ENCODE results near the gene NXN. TPM values are rescaled to one million over a fixed set of nuclear protein-coding genes. Genes with fewer than 3 reads are reported as not detected.
A peak's percentile ranks its signal among the peaks of the same experiment; 100 is the strongest.

Gene NXN
- total RNA-seq, 2 donors from 2014 or later = 15.6 to 17.5 TPM

DNA sequence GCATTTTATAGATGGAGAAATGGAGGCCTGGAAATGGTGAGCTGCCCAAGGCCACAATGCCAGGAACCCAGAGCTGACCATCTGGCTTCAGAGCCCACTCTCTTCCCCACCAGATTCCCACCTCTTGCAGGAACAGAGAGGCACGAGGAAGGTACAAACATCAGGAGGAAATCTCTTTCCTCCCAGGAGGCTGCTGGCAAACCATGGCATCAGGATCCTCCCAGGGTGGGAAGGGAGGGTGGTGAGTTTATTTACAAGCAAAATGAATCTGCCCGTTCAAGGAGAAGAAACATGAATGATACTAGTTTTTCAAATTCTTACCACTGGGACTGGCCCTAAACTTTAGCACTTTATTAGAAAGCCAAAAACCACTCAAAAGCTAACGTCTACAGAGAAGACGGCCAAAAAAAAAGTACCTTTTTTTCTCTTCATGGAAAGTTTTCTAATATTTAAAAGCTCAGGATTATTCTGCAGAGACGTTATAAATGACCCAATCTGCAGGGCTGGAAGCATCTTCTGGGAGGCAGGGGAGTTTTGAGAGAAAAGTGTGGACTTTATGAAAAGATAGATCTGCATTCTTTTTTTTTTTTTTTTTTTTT, 79.1 kb downstream of the NXN start:
- no peak for TF ChIP-seq CTCF (IDR thresholded peaks at IDR 0.05)
- Histone ChIP-seq H3K36me3 (no peaks in the 10 kb centered on the region), H3K4me1 (peaks cover 0 to 30% of the 10 kb centered on the region in 2 donors), H3K9me3 (no peaks in the 10 kb centered on the region), H3K27me3 (no peaks in the 10 kb centered on the region), H3K27ac (peak overlapping the region; percentile 83 to 90), H3K4me3 (no peak overlapping the region)
- DNase-seq (ENCODE audit: low spot score) = no peak

- no peaks in the 10 kb centered on the region for H3K36me3 ChIP-seq
- H3K9me3 ChIP-seq = no peaks in the 10 kb centered on the region
- TF ChIP-seq CTCF (IDR thresholded peaks at IDR 0.05) = no peak
- no peak for DNase-seq (ENCODE audit: low spot score)
- H3K4me1 ChIP-seq = peaks cover 0 to 30% of the 10 kb centered on the region in 2 donors
- no peak overlapping the region for H3K27ac ChIP-seq
- H3K27me3 ChIP-seq = no peaks in the 10 kb centered on the region
- H3K4me3 ChIP-seq = no peak overlapping the region
These were observed 81.5 kb downstream of the NXN start for GRCh38 chr17:897970-898619.

DNA sequence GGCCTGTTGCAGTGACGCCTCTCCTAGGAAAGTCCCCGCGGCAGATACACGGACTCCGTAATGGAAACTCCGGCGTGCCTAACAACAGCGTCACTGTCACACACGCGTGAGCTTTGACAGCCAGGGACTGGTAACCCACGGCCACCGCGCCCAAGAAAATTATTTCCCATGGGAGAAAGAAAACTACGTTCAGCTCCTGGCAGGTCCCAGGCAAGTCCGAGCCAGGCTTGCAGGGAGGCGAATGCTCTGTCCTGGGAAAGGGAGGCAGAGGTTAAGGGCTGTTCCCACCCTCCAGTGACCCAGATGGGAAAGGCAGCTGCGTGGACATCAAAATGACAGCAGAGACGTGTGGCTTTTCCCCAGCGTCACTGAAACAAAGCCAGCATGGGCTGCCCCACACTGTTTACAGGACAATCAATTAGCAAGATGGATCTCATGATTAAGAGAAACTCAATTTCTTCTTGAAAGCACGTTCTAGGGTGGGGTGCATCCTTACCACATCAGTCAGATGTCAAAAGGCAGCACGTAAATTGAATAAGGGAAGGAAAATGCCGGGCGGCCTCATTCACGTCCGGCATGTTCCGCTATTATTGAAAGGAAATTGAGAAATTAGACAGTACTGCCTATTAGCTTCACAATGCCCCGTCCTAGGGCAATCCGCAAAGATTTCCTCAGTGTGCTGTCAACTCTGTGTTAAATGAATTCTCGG, 82.5 kb downstream of the NXN start:
- Histone ChIP-seq H3K27ac (peak overlapping the region; percentile 37 to 45), H3K4me3 (peak overlapping the region in 1 of 2 donors; percentile 14), H3K36me3 (no peaks in the 10 kb centered on the region), H3K27me3 (no peaks in the 10 kb centered on the region), H3K9me3 (no peaks in the 10 kb centered on the region), H3K4me1 (peaks cover 0 to 25% of the 10 kb centered on the region in 2 donors)
- no peak for DNase-seq (ENCODE audit: low spot score)
- no peak for TF ChIP-seq CTCF (IDR thresholded peaks at IDR 0.05)

DNA sequence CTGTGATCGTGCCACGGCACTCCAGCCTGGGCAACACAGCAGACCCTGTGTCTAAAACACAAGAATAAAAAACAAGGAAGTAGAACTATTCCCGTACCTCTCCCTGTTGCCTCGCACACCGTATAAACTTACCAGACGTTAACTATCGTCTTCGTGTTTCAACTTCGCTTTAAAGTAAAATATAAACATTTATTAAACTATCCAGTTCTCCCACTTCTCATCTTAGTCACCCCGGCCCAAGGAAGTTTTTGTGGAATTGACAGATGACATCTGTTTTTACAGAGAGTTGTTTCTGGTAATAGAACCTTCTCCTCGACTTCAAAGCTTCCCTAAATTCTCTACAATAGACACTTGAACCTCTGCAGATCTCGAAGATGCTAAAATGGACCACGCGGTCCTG, 83.1 kb downstream of the NXN start:
- H3K9me3 ChIP-seq = no peaks in the 10 kb centered on the region
- H3K4me3 ChIP-seq = no peak overlapping the region
- no peak for DNase-seq (ENCODE audit: low spot score)
- H3K27me3 ChIP-seq = no peaks in the 10 kb centered on the region
- H3K27ac ChIP-seq = peak overlapping the region; percentile 37 to 45
- no peaks in the 10 kb centered on the region for H3K36me3 ChIP-seq
- peaks cover 0 to 19% of the 10 kb centered on the region in 2 donors for H3K4me1 ChIP-seq
- TF ChIP-seq CTCF (IDR thresholded peaks at IDR 0.05) = no peak

GRCh38 chr17:892958-893357, 86.6 kb downstream of the NXN start:
- no peak overlapping the region for H3K27ac ChIP-seq
- no peaks in the 10 kb centered on the region for H3K9me3 ChIP-seq
- TF ChIP-seq CTCF (IDR thresholded peaks at IDR 0.05) = no peak
- H3K4me1 ChIP-seq = no peaks in the 10 kb centered on the region
- H3K36me3 ChIP-seq = no peaks in the 10 kb centered on the region
- DNase-seq (ENCODE audit: low spot score) = no peak
- H3K4me3 ChIP-seq = no peak overlapping the region
- H3K27me3 ChIP-seq = no peaks in the 10 kb centered on the region
